ENCODE measurements around the gene CSGALNACT2.

Gene CSGALNACT2

GRCh38 chr10:43106256-43107091 is 31.8 kb upstream of the CSGALNACT2 start:
- no peak for TF ChIP-seq CTCF (conservative IDR thresholded peaks at IDR 0.05; ENCODE audit: low read length)
- no peak overlapping the region for H3K4me3 ChIP-seq (ENCODE audit: low read length)
- DNase-seq (ENCODE audit: low read depth), result no peak

- H3K4me3 ChIP-seq (ENCODE audit: low read length), result no peak overlapping the region
- no peak for DNase-seq (ENCODE audit: low read depth)
- TF ChIP-seq CTCF (conservative IDR thresholded peaks at IDR 0.05; ENCODE audit: low read length), result no peak
Measured at GRCh38 chr10:43108951-43109350, 29.3 kb upstream of the CSGALNACT2 start.

- TF ChIP-seq CTCF (conservative IDR thresholded peaks at IDR 0.05; ENCODE audit: low read length), result peak; percentile 54
- peak; percentile 69 for DNase-seq (ENCODE audit: low read depth)
- peak overlapping the region; percentile 16; the same call in 1 of the 2 replicates for H3K4me3 ChIP-seq (ENCODE audit: low read length)
Measured at GRCh38 chr10:43109671-43110249, 28.5 kb upstream of the CSGALNACT2 start.

GRCh38 chr10:43110338-43111071 is 27.7 kb upstream of the CSGALNACT2 start:
- DNase-seq (ENCODE audit: low read depth), result peak; percentile 87
- TF ChIP-seq CTCF (conservative IDR thresholded peaks at IDR 0.05; ENCODE audit: low read length), result peak; percentile 14
- H3K4me3 ChIP-seq (ENCODE audit: low read length), result no peak overlapping the region

- no peak overlapping the region for H3K4me3 ChIP-seq (ENCODE audit: low read length)
- DNase-seq (ENCODE audit: low read depth), result no peak
- no peak for TF ChIP-seq CTCF (conservative IDR thresholded peaks at IDR 0.05; ENCODE audit: low read length)
Measured at GRCh38 chr10:43111101-43111500, 27.1 kb upstream of the CSGALNACT2 start.

- H3K4me3 ChIP-seq (ENCODE audit: low read length), result no peak overlapping the region
- no peak for DNase-seq (ENCODE audit: low read depth)
- no peak for TF ChIP-seq CTCF (conservative IDR thresholded peaks at IDR 0.05; ENCODE audit: low read length)
Measured at GRCh38 chr10:43111921-43112607, 26.2 kb upstream of the CSGALNACT2 start.

Measured in AG10803 (cell line).